ENCODE results near the gene UVRAG.

Gene UVRAG

DNA sequence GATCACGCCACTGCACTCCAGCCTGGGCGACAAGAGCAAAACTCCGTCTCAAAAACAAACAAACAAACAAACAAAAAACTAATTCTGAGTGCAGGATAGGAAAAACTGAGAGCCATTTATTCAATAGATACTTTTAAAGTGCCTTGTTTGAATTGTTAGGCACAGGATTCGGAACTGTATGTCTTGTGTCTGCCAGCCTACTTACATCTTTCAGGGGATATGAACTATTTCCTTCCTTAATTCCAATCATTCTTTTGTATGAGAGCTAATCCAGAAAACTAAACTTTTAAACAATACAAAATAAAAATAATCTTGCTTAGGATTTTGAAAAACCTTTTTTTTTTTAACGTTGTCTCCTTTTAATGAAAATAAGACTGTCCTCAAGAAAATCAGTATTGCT lies 12.6 kb downstream of the UVRAG start:
- TF ChIP-seq, protein P1, sequence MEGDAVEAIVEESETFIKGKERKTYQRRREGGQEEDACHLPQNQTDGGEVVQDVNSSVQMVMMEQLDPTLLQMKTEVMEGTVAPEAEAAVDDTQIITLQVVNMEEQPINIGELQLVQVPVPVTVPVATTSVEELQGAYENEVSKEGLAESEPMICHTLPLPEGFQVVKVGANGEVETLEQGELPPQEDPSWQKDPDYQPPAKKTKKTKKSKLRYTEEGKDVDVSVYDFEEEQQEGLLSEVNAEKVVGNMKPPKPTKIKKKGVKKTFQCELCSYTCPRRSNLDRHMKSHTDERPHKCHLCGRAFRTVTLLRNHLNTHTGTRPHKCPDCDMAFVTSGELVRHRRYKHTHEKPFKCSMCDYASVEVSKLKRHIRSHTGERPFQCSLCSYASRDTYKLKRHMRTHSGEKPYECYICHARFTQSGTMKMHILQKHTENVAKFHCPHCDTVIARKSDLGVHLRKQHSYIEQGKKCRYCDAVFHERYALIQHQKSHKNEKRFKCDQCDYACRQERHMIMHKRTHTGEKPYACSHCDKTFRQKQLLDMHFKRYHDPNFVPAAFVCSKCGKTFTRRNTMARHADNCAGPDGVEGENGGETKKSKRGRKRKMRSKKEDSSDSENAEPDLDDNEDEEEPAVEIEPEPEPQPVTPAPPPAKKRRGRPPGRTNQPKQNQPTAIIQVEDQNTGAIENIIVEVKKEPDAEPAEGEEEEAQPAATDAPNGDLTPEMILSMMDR (conservative IDR thresholded peaks at IDR 0.05) = no peak
- no peak overlapping the region for H3K27ac ChIP-seq

GRCh38 chr11:75831915-75832502 lies 17.0 kb downstream of the UVRAG start:
- TF ChIP-seq, protein P1 (conservative IDR thresholded peaks at IDR 0.05) = no peak
- no peak overlapping the region for H3K27ac ChIP-seq

DNA sequence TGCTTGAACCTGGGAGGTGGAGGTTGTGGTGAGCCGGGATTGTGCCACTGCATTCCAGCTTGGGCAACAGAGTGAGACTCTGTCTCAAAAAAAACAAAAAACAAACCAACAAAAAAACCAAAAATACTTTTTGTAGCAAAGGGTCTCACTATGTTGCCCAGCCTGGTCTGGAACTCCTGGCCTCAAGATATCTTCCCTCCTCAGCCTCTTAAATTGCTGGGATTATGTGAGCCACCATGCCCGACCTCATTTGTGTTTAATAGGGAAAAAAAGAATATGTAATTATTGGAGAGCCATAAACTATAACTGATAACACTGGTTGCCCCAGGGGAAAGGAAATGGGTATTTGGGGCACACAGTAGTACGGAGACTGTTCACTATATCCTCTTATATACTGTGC lies 19.7 kb downstream of the UVRAG start:
- TF ChIP-seq, protein P1 (conservative IDR thresholded peaks at IDR 0.05) = no peak
- H3K27ac ChIP-seq = no peak overlapping the region

GRCh38 chr11:75836417-75836816 lies 21.4 kb downstream of the UVRAG start:
- H3K27ac ChIP-seq = no peak overlapping the region
- TF ChIP-seq, protein P1 (conservative IDR thresholded peaks at IDR 0.05) = no peak

GRCh38 chr11:75839851-75840250 lies 24.8 kb downstream of the UVRAG start:
- no peak overlapping the region for H3K27ac ChIP-seq
- TF ChIP-seq, protein P1 (conservative IDR thresholded peaks at IDR 0.05) = no peak

DNA sequence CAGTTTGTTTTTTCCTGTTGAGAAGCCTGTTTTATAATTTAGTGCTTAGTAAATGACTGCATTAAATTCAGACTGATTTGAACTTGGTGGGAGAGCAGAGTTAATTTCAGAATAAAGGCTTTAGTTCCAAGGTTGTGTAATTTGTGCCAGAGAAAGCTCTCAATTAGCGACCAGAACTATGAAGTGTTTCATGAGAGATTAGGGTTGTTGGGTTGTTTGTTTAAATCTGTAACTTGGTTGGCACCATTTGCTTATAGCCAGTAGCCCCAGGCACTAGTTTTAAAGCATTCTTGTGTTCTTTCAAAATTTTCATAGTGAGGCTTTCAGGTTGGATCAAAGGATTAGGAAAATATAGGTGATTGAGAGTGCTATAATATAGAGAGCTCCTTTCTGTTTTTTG lies 25.5 kb downstream of the UVRAG start:
- H3K27ac ChIP-seq = no peak overlapping the region
- TF ChIP-seq, protein P1 (conservative IDR thresholded peaks at IDR 0.05) = no peak

- TF ChIP-seq, protein P1 (conservative IDR thresholded peaks at IDR 0.05) = no peak
- H3K27ac ChIP-seq = no peak overlapping the region
Observed at GRCh38 chr11:75841739-75842138, 26.7 kb downstream of the UVRAG start.

All from VCaP (cell line).